PC-3 (cell line): ENCODE measurements around the gene P2RY8.

Source experiments
- CTCF ChIP-seq: fragments of 300-600 bp; sonication (generic); conservative IDR thresholded peaks from 2 replicates; pipeline ENCODE4 v1.5.1; 2017; ENCODE audit warnings: antibody characterized with exemption, low read depth, mild to moderate bottlenecking, low read length
- EZH2phosphoT487 ChIP-seq: fragments of 300-600 bp; sonication (generic); IDR thresholded peaks from 2 replicates; pipeline ENCODE4 v1.6.1; 2018; ENCODE audit warnings: mild to moderate bottlenecking, antibody characterized with exemption, low read length, borderline replicate concordance

- TF ChIP-seq EZH2phosphoT487: no peak
- no peak for TF ChIP-seq CTCF
Observed at GRCh38 chrX:1535241-1536041, 1.5 kb downstream of the P2RY8 start.
